Activated CD4-positive, alpha-beta T cell treated with anti-CD3 and anti-CD28 coated beads for 4 hours (primary cell): ENCODE measurements around the gene SV2A.
"Not testable (repeated sequence)": the region's sequence is repeated elsewhere in the genome, so short reads cannot be mapped to it uniquely, and the experiment has no call there.

Experiments
- DNase-seq, 2 donors: peaks; one replicate each; pipeline ENCODE4 v3.0.0-alpha.2; 2020

Gene SV2A

GRCh38 chr1:149885339-149886120, 32.1 kb downstream of the SV2A start:
- peak; percentile 56 to 59 for DNase-seq

DNA sequence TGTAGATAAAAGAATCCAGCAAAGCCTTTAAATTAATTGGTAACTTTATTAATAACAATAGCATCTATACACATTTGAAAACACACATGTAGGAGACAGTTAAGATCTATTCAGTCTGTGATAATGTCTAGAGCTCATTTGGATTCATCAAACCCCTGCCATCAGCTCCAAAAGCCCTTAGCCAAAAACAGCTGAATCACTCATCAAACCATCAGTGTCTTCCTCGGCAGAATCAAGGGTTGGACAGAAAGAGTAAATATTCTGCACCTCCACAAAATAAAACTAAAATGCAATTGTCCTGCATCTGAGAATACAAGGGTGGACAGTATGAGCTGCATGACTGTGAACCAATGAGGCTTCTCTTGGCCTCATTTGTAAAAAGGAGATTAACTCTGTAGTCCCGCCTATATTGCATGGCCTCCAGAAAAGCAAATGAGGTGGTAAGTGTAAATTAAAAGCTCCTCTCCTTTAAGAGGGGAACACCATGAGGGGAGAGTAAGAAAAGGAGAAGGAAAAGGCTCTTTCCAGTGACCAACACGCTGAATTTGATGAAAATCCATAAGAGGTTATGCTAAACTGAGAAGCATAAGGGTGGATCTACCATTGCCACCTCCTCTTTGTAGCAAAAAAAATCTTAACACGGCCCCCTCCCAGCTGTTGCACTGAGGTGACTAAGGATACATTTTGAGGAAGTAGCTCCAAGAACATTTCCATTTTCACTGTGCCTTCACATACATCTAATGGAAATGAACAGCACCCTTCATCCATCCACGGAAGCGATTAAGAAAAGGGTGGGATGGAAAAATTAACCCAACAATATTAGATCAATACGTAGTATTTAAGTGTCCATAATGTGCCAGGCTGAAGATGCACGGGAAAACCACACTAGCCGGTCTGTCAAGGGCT, 33.0 kb downstream of the SV2A start:
- DNase-seq: no peak

- no peak for DNase-seq
These were observed 33.9 kb downstream of the SV2A start for GRCh38 chr1:149883598-149884247.

DNA sequence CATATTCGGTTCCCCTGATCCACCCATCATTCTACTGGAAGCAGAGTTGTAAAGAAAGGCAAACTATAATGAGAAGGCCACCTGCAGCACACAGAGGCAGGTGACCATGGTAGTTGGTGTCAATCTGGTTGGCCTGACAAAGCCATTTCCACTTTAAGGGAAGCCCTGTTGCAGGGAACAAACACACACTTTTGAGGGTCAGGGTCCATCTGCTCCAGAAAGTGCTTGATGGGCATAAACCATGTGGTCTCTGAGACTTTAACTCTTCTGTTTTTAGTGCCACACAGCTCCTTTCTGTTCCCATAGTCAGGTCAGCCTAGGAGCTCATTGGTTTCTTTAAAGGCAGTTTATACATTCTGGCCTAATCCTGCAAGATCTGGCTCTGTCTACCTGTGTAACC, 35.8 kb downstream of the SV2A start:
- no peak for DNase-seq

DNA sequence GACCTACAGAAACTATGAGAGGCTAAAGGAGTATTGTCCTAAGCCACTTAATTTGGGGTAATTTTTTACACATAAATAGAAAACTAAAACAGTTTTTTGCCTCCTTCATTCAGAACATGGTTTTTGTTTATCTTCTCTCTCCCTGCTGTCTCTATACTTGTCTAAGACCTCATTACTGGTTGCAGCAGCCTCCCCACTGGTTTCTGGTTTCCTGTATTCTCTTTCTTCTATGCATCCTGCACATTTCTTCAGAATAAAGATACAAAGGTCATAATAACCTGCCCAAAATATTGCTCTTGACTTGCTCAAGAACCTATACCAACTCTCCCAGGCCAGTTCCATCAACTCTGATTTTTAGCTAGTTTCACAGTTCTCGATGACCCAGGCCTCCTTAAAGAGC, 38.1 kb downstream of the SV2A start:
- DNase-seq: peak in 1 of 2 donors; percentile 27

GRCh38 chr1:149877211-149877946, 40.3 kb downstream of the SV2A start:
- DNase-seq: no peak

GRCh38 chr1:149873060-149873459, 44.6 kb downstream of the SV2A start:
- not testable (repeated sequence) for DNase-seq

DNA sequence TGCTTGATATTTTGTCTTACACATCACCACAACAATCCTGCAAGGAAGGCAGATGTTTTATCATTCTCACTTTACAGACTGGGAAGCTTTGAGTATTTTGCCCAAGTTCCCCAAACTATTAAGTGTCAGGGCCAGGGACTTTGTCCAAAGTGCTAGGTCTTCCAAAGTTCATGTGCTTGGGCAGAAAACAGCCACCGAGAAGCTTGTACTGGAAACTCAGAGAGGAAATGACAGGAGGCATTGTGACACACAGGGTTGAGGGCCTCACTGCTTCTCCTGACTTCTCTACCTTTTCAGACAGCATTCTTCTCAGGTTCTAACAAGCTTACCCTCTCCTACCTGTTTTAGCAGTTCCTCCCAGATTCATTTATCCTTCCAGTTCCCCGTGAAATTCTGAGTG, 50.8 kb downstream of the SV2A start:
- DNase-seq: not testable (repeated sequence)

DNA sequence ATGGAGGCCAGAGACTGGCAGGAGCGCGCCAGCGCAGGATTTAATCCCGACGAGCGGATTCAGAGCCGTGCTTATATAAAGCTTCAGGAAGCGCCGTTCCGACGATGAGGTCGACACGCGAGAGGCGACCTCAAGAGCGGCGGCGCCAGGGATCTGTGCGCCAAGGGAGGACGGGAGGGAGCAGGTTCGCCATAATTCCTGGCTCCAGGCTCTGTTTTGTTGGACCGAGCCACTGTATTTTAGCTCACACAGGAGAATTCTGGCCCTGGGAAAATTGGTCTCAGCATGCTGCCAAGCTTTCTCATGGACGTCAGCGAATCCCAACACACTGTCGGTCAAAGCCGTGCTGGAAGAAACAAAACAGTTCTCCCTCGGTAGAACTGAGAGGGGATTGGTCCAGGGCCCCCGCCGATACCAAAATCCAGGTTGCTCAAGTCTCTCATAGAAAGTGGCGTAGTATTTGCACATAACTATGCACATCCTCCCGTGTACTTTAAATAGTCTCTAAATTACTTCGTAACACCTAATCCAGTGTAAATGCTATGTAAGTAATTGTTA, 56.1 kb downstream of the SV2A start:
- DNase-seq: not testable (repeated sequence)

DNA sequence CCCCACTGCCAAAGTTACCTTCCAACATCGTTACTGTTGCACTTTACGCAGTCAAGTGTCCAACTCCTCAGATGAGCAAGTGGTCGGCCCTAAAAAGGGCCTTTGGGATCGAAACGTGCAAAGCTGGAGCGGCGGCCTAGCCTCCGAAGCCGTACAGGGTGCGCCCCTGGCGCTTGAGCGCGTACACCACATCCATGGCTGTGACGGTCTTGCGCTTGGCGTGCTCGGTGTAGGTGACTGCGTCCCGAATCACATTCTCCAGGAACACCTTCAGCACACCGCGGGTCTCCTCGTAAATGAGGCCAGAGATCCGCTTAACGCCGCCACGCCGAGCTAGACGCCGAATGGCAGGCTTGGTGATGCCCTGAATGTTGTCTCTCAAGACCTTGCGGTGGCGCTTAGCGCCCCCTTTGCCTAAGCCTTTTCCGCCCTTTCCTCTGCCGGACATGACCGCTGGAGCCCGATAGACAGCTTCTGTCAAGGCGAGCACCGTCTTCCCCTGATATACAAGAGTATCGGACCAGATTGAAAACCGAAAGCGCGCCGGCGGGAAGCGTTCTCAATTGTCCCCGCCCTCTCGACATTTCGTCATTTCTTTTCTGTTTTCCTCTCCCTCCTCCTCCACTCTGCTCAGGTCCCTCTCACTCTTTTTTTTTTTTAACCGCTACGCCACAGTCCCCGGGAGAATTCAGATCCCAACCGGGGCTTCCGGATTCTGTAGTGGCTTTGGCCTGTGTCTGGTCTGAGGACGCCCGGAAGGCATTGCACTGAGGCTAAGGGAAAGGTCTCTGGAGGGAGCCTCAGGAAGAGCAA, 56.8 kb downstream of the SV2A start:
- not testable (repeated sequence) for DNase-seq

GRCh38 chr1:149860271-149860670, 57.4 kb downstream of the SV2A start:
- DNase-seq: not testable (repeated sequence)
